Stimulated activated naive CD8-positive, alpha-beta T cell treated with anti-CD3 and anti-CD28 coated beads, Interleukin-15, amount 100 ng/mL, for 72 hours (primary cell): ENCODE data around the gene NAXE.
A peak's percentile ranks its signal among the peaks of the same experiment; 100 is the strongest.
"Not testable (repeated sequence)": the region's sequence is repeated elsewhere in the genome, so short reads cannot be mapped to it uniquely, and the experiment has no call there.

Experiments
- ATAC-seq: fragments of 150-1000 bp; cut with Tn5 transposase; 2 replicates; pipeline ENCODE4 v1.10.0; 2021; ENCODE audit warnings: mild to moderate bottlenecking, moderate library complexity
- DNase-seq, 2 donors: peaks; one replicate each; pipeline ENCODE4 v3.0.0; 2021 to 2022
- H3K27ac Mint-ChIP-seq, 2 donors: one replicate each; pipeline ENCODE4 v1.8.0; 2022; ENCODE audit warnings: mild to moderate bottlenecking in 2 of 2, mixed read lengths in 2 of 2, moderate library complexity in 2 of 2
- H3K27me3 Mint-ChIP-seq: one replicate; pipeline ENCODE4 v1.8.0; 2022; ENCODE audit warnings: mixed read lengths
- H3K4me1 Mint-ChIP-seq: one replicate; pipeline ENCODE4 v1.8.0; 2022; ENCODE audit warnings: mild to moderate bottlenecking, mixed read lengths
- H3K4me3 Mint-ChIP-seq, 2 donors: one replicate each; pipeline ENCODE4 v1.8.0; 2022; ENCODE audit warnings: mild to moderate bottlenecking in 2 of 2, mixed read lengths in 2 of 2, moderate library complexity in 1 of 2
- H3K9me3 Mint-ChIP-seq, 2 donors: one replicate each; pipeline ENCODE4 v1.8.0; 2022; ENCODE audit warnings: mixed read lengths in 2 of 2

NAXE gene

DNA sequence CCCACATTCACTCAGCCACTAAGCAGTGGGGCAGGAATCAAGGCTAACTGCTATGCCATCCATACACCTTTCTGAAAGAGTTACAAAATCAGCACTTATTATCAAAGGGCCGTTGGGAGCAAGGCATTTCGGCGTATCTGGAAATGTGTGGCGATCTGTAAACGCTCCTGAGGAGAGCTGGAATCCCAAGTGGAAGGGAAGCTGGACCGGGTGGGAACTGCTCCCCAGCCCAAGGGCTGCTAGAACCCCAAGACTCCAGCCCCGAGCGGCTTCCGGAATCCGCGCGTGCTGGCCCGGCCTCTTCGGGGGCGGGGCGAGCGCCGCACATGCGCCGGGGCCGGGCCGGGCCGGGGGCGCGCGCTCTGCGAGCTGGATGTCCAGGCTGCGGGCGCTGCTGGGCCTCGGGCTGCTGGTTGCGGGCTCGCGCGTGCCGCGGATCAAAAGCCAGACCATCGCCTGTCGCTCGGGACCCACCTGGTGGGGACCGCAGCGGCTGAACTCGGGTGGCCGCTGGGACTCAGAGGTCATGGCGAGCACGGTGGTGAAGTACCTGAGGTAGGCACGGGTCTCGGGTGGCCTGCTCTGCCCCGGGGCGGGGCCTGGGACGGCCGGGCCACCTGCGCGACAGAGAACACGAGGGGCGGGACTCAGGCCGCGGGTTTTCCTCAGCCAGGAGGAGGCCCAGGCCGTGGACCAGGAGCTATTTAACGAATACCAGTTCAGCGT, at the start of gene NAXE:
Gene NAXE (plus strand): TSS at position 345 of the 726 bp plus-strand sequence. CDS start 29 bp downstream, at position 374.
- DNase-seq (peak; percentile 62), ATAC-seq (peak; percentile 92)
- Mint-ChIP-seq H3K4me1 (peaks cover 19% of the 10 kb centered on the region), H3K4me3 (peak within 1 kb of the TSS; percentile 82), H3K27ac (peak within 1 kb of the TSS; percentile 56 to 86), H3K27me3 (no peaks in the 10 kb centered on the region), H3K9me3 (no peaks in the 10 kb centered on the region)

DNA sequence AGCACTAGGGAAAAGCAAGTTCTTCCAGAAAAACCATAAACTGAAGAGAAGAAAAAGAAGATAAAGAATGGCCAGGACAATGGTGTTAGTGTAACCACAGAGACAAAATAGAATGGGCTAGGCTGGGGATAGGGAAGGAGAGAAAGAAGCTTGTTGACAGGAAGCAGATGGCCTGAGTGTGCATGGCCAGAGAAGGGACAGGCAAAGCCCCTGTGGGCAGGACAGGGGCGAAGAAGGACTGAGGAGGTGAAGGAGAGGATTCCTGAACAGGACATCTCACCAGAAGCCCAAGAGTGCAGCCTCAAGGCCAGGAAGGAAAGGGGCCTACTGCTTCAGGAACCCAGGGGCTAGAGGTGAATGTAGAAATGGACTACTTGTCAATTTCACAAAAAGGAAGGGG, 48.5 kb upstream of the NAXE start:
- Mint-ChIP-seq H3K4me3 (no peak overlapping the region), H3K27me3 (no peaks in the 10 kb centered on the region), H3K27ac (no peak overlapping the region), H3K4me1 (no peaks in the 10 kb centered on the region), H3K9me3 (no peaks in the 10 kb centered on the region)
- no peak for ATAC-seq
- DNase-seq, result no peak

DNA sequence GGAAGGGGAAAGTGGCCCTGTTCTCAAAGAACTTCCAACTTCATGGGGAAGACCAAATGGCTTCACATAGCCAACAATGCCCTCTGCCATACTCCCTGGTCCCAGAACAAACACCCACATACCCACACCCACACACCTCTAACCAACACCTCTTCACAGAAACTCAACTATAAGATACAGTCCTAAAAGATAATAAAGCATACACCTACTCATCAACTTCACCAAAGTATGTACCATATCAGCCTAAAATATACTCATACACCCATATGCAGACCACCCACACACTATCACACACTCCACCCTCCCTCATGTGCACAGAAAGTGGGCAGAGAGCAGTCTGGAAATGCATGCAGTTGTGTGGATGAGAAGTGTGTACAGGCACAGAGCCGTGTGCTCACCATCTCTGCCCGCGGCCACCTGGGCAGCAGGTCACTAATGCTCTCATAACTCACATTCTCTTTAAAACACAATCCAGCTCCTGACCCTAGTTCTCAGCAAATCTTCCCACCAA, 46.9 kb upstream of the NAXE start:
- H3K9me3 Mint-ChIP-seq, result no peaks in the 10 kb centered on the region
- H3K4me3 Mint-ChIP-seq, result no peak overlapping the region
- no peaks in the 10 kb centered on the region for H3K27me3 Mint-ChIP-seq
- ATAC-seq (no peak), DNase-seq (no peak)
- no peak overlapping the region for H3K27ac Mint-ChIP-seq
- H3K4me1 Mint-ChIP-seq, result no peaks in the 10 kb centered on the region

DNA sequence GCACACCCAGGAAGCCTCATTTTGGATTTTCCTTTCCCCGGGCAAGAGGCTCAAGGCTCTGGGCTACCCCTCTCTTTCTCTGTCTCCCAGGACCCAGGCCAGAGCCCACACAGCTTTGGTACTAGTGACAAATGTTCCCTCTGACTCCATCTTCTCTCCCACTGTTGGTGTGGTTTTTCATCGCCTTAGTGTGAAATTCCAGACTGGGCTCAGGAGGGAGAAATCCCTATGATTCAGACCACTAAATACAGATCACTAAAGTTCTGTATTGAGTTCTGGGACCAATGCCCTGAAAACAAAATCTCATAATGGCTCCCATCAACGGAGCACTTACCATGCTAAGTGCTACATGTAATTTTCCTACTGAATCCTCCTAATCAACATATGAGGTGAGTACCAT, 45.3 kb upstream of the NAXE start:
- Mint-ChIP-seq H3K4me1 (no peaks in the 10 kb centered on the region), H3K27ac (no peak overlapping the region), H3K9me3 (no peaks in the 10 kb centered on the region), H3K4me3 (no peak overlapping the region), H3K27me3 (no peaks in the 10 kb centered on the region)
- ATAC-seq (no peak), DNase-seq (no peak)

DNA sequence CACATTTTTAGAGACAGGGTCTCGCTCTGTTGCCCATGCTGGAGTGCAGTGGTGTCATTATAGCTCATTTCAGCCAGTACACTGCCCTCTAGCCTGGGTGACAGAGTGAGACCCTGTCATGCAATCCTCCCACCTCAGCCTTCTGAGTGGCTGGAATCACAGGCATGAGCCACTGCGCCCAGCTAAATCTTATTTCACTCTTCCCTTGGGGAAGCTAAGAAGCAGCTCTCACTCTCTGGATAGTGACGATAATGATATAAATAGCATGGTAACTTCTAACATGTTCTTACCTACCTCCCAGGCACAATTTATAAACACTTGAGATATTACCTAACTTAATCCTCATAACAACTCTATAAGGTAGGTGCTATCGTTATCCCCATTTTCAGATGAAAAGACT, 44.1 kb upstream of the NAXE start:
- no peaks in the 10 kb centered on the region for H3K4me1 Mint-ChIP-seq
- ATAC-seq (no peak), DNase-seq (no peak)
- no peak overlapping the region for H3K4me3 Mint-ChIP-seq
- H3K27ac Mint-ChIP-seq, result no peak overlapping the region
- no peaks in the 10 kb centered on the region for H3K27me3 Mint-ChIP-seq
- H3K9me3 Mint-ChIP-seq, result no peaks in the 10 kb centered on the region

- ATAC-seq (no peak), DNase-seq (no peak)
- Mint-ChIP-seq H3K27me3 (no peaks in the 10 kb centered on the region), H3K4me3 (no peak overlapping the region), H3K27ac (no peak overlapping the region), H3K4me1 (no peaks in the 10 kb centered on the region), H3K9me3 (no peaks in the 10 kb centered on the region)
Observed at GRCh38 chr1:156547982-156548381, 43.6 kb upstream of the NAXE start.

- DNase-seq (no peak), ATAC-seq (no peak)
- H3K4me1 Mint-ChIP-seq, result no peaks in the 10 kb centered on the region
- H3K9me3 Mint-ChIP-seq, result no peaks in the 10 kb centered on the region
- H3K4me3 Mint-ChIP-seq, result no peak overlapping the region
- no peak overlapping the region for H3K27ac Mint-ChIP-seq
- H3K27me3 Mint-ChIP-seq, result no peaks in the 10 kb centered on the region
Observed at GRCh38 chr1:156549390-156549789, 42.2 kb upstream of the NAXE start.

- Mint-ChIP-seq H3K9me3 (no peaks in the 10 kb centered on the region), H3K27ac (no peak overlapping the region), H3K27me3 (no peaks in the 10 kb centered on the region), H3K4me3 (no peak overlapping the region), H3K4me1 (no peaks in the 10 kb centered on the region)
- no peak for ATAC-seq
- DNase-seq, result no peak
Observed at GRCh38 chr1:156549831-156550230, 41.7 kb upstream of the NAXE start.

DNA sequence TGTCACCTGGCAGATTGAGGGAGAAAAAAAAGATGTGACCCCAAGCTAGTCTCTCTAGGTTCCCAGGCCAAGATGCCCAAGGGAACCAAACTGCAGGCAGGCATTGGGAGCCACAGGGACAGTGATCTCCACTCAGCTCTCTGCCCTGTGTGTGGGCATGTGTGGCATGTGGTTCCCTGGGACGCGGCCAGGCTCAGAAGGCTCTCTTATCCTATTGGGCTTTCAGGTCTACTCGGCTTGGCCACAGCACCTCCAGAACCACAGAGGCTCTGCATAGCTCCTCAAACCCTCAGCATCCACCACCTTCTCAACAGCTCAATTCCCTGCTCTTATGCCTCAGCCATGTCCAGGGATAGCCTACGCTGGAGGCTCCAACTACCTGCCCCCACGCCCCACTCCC, 41.2 kb upstream of the NAXE start:
- H3K4me3 Mint-ChIP-seq, result no peak overlapping the region
- DNase-seq (no peak), ATAC-seq (no peak)
- H3K9me3 Mint-ChIP-seq, result no peaks in the 10 kb centered on the region
- H3K4me1 Mint-ChIP-seq, result no peaks in the 10 kb centered on the region
- no peak overlapping the region for H3K27ac Mint-ChIP-seq
- H3K27me3 Mint-ChIP-seq, result no peaks in the 10 kb centered on the region

DNA sequence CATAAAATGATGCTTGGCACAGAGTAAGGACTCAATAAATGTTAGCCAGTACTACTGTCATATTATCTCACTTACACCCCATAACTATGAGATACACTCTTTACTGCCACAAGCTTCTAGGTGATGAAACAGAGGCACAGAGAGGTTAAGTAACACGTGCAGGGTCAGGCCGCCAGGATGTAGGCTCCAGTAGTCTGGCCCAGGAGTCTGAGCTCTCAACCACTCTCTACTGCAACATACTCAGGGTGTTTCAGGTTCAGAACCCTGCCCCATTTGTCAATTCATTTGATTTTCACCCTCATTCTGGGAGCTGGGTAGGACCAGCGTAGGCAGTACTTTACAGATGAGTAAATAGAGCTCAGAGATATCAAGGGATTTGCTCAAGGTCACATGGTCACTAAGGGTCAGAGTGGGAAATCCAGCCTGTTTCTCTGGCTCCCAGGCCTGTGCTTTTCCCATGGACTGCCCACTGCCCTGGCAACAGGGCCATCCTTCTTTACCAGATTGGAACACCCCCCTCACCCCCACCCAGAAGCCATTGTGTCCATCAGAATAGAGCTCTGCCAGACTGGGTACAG, 40.4 kb upstream of the NAXE start:
- no peak for DNase-seq
- H3K9me3 Mint-ChIP-seq, result no peaks in the 10 kb centered on the region
- H3K4me3 Mint-ChIP-seq, result no peak overlapping the region
- H3K4me1 Mint-ChIP-seq, result no peaks in the 10 kb centered on the region
- ATAC-seq, result no peak
- no peaks in the 10 kb centered on the region for H3K27me3 Mint-ChIP-seq
- H3K27ac Mint-ChIP-seq, result no peak overlapping the region

GRCh38 chr1:156551869-156552268, 39.7 kb upstream of the NAXE start:
- H3K9me3 Mint-ChIP-seq, result no peaks in the 10 kb centered on the region
- H3K27me3 Mint-ChIP-seq, result no peaks in the 10 kb centered on the region
- no peak for ATAC-seq
- H3K27ac Mint-ChIP-seq, result no peak overlapping the region
- DNase-seq, result no peak
- H3K4me3 Mint-ChIP-seq, result no peak overlapping the region
- no peaks in the 10 kb centered on the region for H3K4me1 Mint-ChIP-seq

- ATAC-seq, result no peak
- no peaks in the 10 kb centered on the region for H3K27me3 Mint-ChIP-seq
- H3K4me1 Mint-ChIP-seq, result no peaks in the 10 kb centered on the region
- H3K4me3 Mint-ChIP-seq, result no peak overlapping the region
- no peaks in the 10 kb centered on the region for H3K9me3 Mint-ChIP-seq
- no peak overlapping the region for H3K27ac Mint-ChIP-seq
- DNase-seq, result no peak
Observed at GRCh38 chr1:156552518-156552917, 39.1 kb upstream of the NAXE start.

- H3K27ac Mint-ChIP-seq, H3K4me3 Mint-ChIP-seq, DNase-seq, H3K4me1 Mint-ChIP-seq, ATAC-seq, H3K9me3 Mint-ChIP-seq, H3K27me3 Mint-ChIP-seq: not testable (repeated sequence)
Observed at GRCh38 chr1:156552937-156553336, 38.6 kb upstream of the NAXE start.

DNA sequence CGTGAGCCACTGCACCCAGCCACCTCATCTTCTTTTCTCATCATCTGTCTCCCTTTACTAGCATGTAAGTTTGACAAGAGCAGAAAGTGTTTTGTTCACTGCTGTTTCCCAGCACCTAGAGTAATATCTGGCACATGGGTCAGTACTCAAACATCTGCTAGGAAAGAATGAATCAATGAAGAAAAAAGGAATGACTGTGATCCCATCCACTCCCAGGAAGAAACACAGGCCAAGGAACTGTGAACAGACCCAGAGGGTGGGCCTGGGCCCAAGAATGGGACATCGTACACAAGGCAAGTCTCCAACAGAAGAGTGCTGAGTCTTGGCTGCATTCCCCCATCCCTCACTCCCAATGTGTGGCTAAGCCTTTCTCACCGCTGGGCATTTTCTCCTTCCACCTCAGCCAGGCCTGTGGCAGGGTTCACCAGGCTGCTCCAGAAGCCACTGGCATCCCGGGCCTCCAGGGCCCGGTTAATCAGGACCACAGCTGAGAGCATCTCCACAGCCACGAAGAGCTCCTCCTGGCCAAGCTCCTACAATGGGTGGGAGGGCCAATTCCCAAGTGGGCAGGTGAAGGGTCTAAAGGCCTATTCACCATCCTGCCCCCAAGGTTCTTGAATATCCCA, 37.6 kb upstream of the NAXE start:
- H3K4me1 Mint-ChIP-seq, result no peaks in the 10 kb centered on the region
- DNase-seq, result no peak
- H3K27ac Mint-ChIP-seq, result no peak overlapping the region
- no peaks in the 10 kb centered on the region for H3K9me3 Mint-ChIP-seq
- H3K27me3 Mint-ChIP-seq, result no peaks in the 10 kb centered on the region
- ATAC-seq, result no peak
- no peak overlapping the region for H3K4me3 Mint-ChIP-seq

DNA sequence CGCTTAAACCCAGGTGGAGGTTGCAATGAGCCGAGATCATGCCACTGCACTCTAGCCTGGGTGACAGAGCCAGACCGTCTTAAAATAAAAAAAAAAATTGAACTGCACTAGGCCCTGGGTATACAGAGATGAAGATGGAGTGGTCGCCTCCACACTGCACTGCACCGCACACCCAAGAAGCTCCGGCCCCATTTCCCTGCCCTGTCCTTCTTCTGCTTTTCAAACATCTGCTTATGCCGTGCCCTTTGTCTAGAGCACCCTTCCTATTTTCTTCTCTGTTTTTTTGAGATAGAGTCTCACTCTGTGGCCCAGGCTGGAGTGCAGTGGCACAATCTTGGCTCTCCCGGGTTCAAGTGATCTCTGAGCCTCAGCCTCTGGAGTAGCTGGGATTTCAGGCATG, 36.6 kb upstream of the NAXE start:
- no peak overlapping the region for H3K4me3 Mint-ChIP-seq

DNA sequence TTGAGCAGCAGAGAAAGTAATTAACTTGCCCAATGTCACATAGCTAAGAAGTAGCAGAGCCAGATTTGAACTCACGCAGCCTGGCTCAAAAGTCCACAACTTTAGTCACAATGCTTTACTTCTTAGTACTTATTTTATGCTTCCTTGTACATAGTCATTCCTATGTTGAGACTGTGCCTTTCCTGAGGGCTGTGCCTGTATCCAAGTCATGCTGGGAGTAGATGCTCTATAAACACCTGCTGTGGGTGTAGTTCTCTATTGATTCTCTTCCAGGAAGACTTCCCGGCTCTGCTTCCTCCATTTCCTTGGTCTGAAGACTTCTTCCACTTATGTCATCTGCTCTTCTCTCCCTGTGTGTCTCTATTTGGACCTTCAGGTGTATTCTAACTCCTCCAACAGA, 35.9 kb upstream of the NAXE start:
- ATAC-seq (no peak), DNase-seq (no peak)
- no peaks in the 10 kb centered on the region for H3K27me3 Mint-ChIP-seq
- no peak overlapping the region for H3K27ac Mint-ChIP-seq
- H3K9me3 Mint-ChIP-seq, result no peaks in the 10 kb centered on the region
- no peaks in the 10 kb centered on the region for H3K4me1 Mint-ChIP-seq
- H3K4me3 Mint-ChIP-seq, result no peak overlapping the region

More for the DNA sequence above, 36.6 kb upstream of the NAXE start:
- ATAC-seq, result no peak
- Mint-ChIP-seq H3K4me1 (no peaks in the 10 kb centered on the region), H3K27me3 (no peaks in the 10 kb centered on the region), H3K27ac (no peak overlapping the region), H3K9me3 (no peaks in the 10 kb centered on the region)
- DNase-seq, result no peak
